K562 (cell line): ENCODE data around the gene ATXN10.

Experiments used
- BDP1 ChIP-seq: IDR thresholded peaks from 3 replicates; pipeline ENCODE4 v1.6.1; 2011; ENCODE audit not compliant: insufficient read length, insufficient read depth
- HOXB6 ChIP-seq: fragments of 250-450 bp; sonication (Bioruptor Pico); IDR thresholded peaks from 2 replicates; pipeline ENCODE4 v1.5.1; 2022; ENCODE audit warnings: mild to moderate bottlenecking, borderline replicate concordance
- NFE2L1 ChIP-seq: fragments of 450-650 bp; IDR thresholded peaks from 2 replicates; pipeline ENCODE4 v1.6.1; 2016; ENCODE audit warnings: missing genetic modification characterization, low read depth, mild to moderate bottlenecking, missing compliant biosample characterization, moderate library complexity, borderline replicate concordance
- SP2 ChIP-seq: IDR thresholded peaks from 2 replicates; pipeline ENCODE4 v1.6.1; 2011; ENCODE audit warnings: mild to moderate bottlenecking, low read depth, low read length, moderate library complexity; ENCODE audit not compliant: poor library complexity, severe bottlenecking; ENCODE audit errors: extremely low read depth
- TF ChIP-seq, protein P1 (sequence below), 3 experiments: IDR thresholded peaks in 2 of 3; conservative IDR thresholded peaks in 1 of 3; 2 replicates each; pipeline ENCODE4 v1.5.1; 2011 to 2012; ENCODE audit warnings: low read length in 3 of 3, mild to moderate bottlenecking in 3 of 3, control low read depth in 2 of 3, improper control_type of control experiment in 1 of 3, inconsistent platforms in 1 of 3, low read depth in 1 of 3, mixed read lengths in 1 of 3, moderate library complexity in 1 of 3; ENCODE audit not compliant: insufficient read depth in 2 of 3

DNA sequence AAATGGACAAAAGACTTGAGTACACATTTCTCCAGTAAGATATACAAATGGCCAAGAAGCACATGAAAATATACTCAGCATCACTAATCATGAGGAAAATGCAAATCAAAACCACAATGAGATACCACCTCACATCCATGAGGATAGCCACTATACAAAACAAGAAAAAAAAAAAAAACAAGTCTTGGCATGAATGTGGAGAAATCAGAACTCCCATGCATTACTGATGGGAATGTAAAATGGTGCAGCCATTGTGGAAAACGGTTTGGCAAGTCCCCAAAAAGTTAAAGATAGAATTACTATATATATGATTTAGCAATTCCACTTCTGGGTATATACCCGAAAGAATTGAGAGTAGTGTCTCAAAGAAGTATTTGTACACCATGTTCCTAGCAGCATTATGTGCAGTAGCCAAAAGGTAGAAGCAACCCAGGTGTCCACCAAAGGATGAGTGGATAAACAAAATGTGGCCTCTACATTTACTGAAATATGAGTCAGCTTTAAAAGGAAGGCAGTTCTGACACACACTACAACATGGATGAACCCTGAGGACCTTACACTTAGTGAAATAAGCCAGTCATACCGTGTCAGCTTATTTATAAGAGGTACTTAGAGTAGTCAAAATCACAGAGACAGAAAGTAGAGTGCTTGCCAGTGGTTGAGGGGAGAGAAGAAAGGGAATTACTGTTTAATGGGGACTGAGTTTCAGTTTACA is 159.1 kb downstream of the ATXN10 start:
- TF ChIP-seq BDP1 (no peak), HOXB6 (CRISPR knock-in tag) (no peak), NFE2L1 (tag) (no peak), SP2 (no peak)
- TF ChIP-seq, protein P1, sequence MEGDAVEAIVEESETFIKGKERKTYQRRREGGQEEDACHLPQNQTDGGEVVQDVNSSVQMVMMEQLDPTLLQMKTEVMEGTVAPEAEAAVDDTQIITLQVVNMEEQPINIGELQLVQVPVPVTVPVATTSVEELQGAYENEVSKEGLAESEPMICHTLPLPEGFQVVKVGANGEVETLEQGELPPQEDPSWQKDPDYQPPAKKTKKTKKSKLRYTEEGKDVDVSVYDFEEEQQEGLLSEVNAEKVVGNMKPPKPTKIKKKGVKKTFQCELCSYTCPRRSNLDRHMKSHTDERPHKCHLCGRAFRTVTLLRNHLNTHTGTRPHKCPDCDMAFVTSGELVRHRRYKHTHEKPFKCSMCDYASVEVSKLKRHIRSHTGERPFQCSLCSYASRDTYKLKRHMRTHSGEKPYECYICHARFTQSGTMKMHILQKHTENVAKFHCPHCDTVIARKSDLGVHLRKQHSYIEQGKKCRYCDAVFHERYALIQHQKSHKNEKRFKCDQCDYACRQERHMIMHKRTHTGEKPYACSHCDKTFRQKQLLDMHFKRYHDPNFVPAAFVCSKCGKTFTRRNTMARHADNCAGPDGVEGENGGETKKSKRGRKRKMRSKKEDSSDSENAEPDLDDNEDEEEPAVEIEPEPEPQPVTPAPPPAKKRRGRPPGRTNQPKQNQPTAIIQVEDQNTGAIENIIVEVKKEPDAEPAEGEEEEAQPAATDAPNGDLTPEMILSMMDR (IDR thresholded peaks at IDR 0.05 in 2 of 3, conservative IDR thresholded peaks at IDR 0.05 in 1 of 3; ENCODE audit: insufficient read depth in 2 of 3, low read depth in 1 of 3, low read length in 3 of 3) = no peak
